Psoas muscle (tissue), 8 donors: Measurements from ENCODE around the gene SRSF12. TPM values are rescaled to one million over a fixed set of nuclear protein-coding genes. Genes with fewer than 3 reads are reported as not detected.
A peak's percentile ranks its signal among the peaks of the same experiment; 100 is the strongest.

ENCODE experiments used
- ATAC-seq, 4 donors: fragments of 200-7000 bp; cut with Tn5 transposase; one replicate each; pipeline ENCODE4 v1.9.1; 2020; ENCODE audit warnings: moderate library complexity in 3 of 4, mild to moderate bottlenecking in 2 of 4
- DNase-seq, 2 donors: peaks; one replicate each; pipeline ENCODE4 v3.0.0-alpha.2; 2020
- H3K27ac ChIP-seq: fragments of 200-600 bp; one replicate; pipeline ENCODE4 v1.8.0; 2022
- H3K27me3 ChIP-seq, 3 donors: fragments of 200-600 bp in 1 of 3; one replicate each; pipeline versions ENCODE4 v1.6.1 to v1.8.0; 2013 to 2022; ENCODE audit warnings: low read length in 2 of 3, mild to moderate bottlenecking in 2 of 3, moderate library complexity in 1 of 3; ENCODE audit not compliant: insufficient read depth in 3 of 3
- H3K36me3 ChIP-seq, 2 donors: fragments of 200-600 bp in 1 of 2; one replicate each; pipeline versions ENCODE4 v1.6.1 to v1.8.0; 2013 to 2022; ENCODE audit warnings: low read depth in 1 of 2, mild to moderate bottlenecking in 1 of 2, moderate library complexity in 1 of 2; ENCODE audit not compliant: insufficient read depth in 1 of 2
- H3K4me1 ChIP-seq: fragments of 200-600 bp; one replicate; pipeline ENCODE4 v1.8.0; 2022
- H3K4me3 ChIP-seq: fragments of 200-600 bp; one replicate; pipeline ENCODE4 v1.8.0; 2022; ENCODE audit warnings: mild to moderate bottlenecking
- H3K9me3 ChIP-seq: fragments of 200-600 bp; one replicate; pipeline ENCODE4 v1.8.0; 2022
- CTCF ChIP-seq: fragments of 200-600 bp; IDR thresholded peaks from one replicate; pipeline ENCODE4 v1.8.0; 2022; ENCODE audit warnings: antibody characterized with exemption
- WGBS, 3 donors: extraction: QIAGEN DNeasy Blood & Tissue Kit; methylation state at CpG; one replicate each; pipeline versions ENCODE4 v1.1.6 to v1.1.7; 2013; 5-methylcytosine and 5-hydroxymethylcytosine counted together
- intact Hi-C, 2 donors: fragments of 100-400 bp; cut with DNase I; formaldehyde crosslinking; loops; one replicate each; pipeline versions ENCODE4 v1.11.0 to v1.14.2; 2022
- polyA plus RNA-seq, 3 donors: library from polyadenylated mRNA; stranded (reverse); fragments of 200-250 nt; gene quantifications; one replicate each; pipeline ENCODE4 v1.2.3, GENCODE V29; 2013
- total RNA-seq, 4 donors: library from RNA; stranded (reverse); fragmentation: NEBNext Ultra II Directional in 2 of 4; extraction: Animal tissue kit (Norgen Biotek cat#: 25700) in 2 of 4; gene quantifications; one replicate each; pipeline versions ENCODE4 v1.2.1 to v1.2.4, GENCODE V29; 2021 to 2023
- donor health status: healthy with polysubstance abuse.
- donor health status: DM: no; HTN: no; CAD: no; lungs with moderate emphysema.
- donor health status: Bipolar disorder and iron deficiency.
- donor health status: healthy.
- donor health status: DM: yes; HTN: yes; CAD: no.
- donor health status: DM: no; HTN: no; CAD: no.
- donor health status: DM: no; HTN: no; CAD: no.
- donor health status: DM: yes; HTN: yes; CAD: no.

Gene SRSF12
- total and polyA plus RNA-seq, 7 donors = 0.09 to 0.71 (median 0.21) TPM

- intact Hi-C loops = loop anchor here (10.0 kb wide), 2 partner anchors 136 to 234 kb away; partner anchors contain the start of gene UBE2J1 (in 1 of the 2)
Measured at GRCh38 chr6:89120371-89120770, 2.5 kb upstream of the SRSF12 start.

GRCh38 chr6:89118931-89119330 lies 1.1 kb upstream of the SRSF12 start:
- peaks cover 20% of the 10 kb centered on the region for H3K4me1 ChIP-seq
- no peaks in the 10 kb centered on the region for H3K9me3 ChIP-seq
- WGBS, 3 donors = 67 to 85% (median 67%) methylated on average over 8 of the region's 8 CpGs
- intact Hi-C loops = no loop called here
- no peak overlapping the region for H3K4me3 ChIP-seq
- DNase-seq = no peak
- H3K27me3 ChIP-seq = no peaks in the 10 kb centered on the region
- no peak for TF ChIP-seq CTCF
- H3K36me3 ChIP-seq = no peaks in the 10 kb centered on the region
- H3K27ac ChIP-seq = peak overlapping the region; percentile 54
- ATAC-seq = peak in 1 of 4 donors; percentile 11

More at GRCh38 chr6:89120371-89120770, 2.5 kb upstream of the SRSF12 start:
- WGBS, 3 donors = 79 to 91% (median 82%) methylated on average over 4 of the region's 4 CpGs
- H3K4me1 ChIP-seq = peaks cover 20% of the 10 kb centered on the region
- no peak overlapping the region for H3K4me3 ChIP-seq
- no peaks in the 10 kb centered on the region for H3K9me3 ChIP-seq
- H3K27ac ChIP-seq = no peak overlapping the region
- no peaks in the 10 kb centered on the region for H3K36me3 ChIP-seq
- no peak for TF ChIP-seq CTCF
- DNase-seq = no peak
- H3K27me3 ChIP-seq = no peaks in the 10 kb centered on the region
- peak in 3 of 4 donors; percentile 24 to 40 (median 37) for ATAC-seq

- peak overlapping the region; percentile 80 for H3K4me3 ChIP-seq
- TF ChIP-seq CTCF = no peak
- WGBS, 3 donors = 62 to 74% (median 69%) methylated on average over 6 of the region's 6 CpGs
- peaks cover 19% of the 10 kb centered on the region for H3K4me1 ChIP-seq
- H3K9me3 ChIP-seq = no peaks in the 10 kb centered on the region
- ATAC-seq (no peak), DNase-seq (no peak)
- no peaks in the 10 kb centered on the region for H3K27me3 ChIP-seq
- H3K36me3 ChIP-seq = no peaks in the 10 kb centered on the region
- intact Hi-C loops = loop anchor here in 1 of 2 donors (2.0 kb wide), 1 partner anchor 136 kb away; no protein-coding TSS in a partner anchor
- no peak overlapping the region for H3K27ac ChIP-seq
Measured at GRCh38 chr6:89116702-89117101, 1.2 kb downstream of the SRSF12 start.

- H3K27ac ChIP-seq = no peak overlapping the region
- no peak for TF ChIP-seq CTCF
- H3K27me3 ChIP-seq = no peaks in the 10 kb centered on the region
- WGBS, 3 donors = 93 to 98% (median 95%) methylated on average over 9 of the region's 9 CpGs
- H3K9me3 ChIP-seq = no peaks in the 10 kb centered on the region
- peaks cover 6% of the 10 kb centered on the region for H3K4me1 ChIP-seq
- ATAC-seq = no peak
- intact Hi-C loops = no loop called here
- no peak overlapping the region for H3K4me3 ChIP-seq
- DNase-seq = no peak
- peaks cover 0 to 1% of the 10 kb centered on the region in 2 donors for H3K36me3 ChIP-seq
Measured at GRCh38 chr6:89111933-89112332, 5.9 kb downstream of the SRSF12 start.

- H3K4me3 ChIP-seq = no peak overlapping the region
- intact Hi-C loops = no loop called here
- peaks cover 0 to 5% of the 10 kb centered on the region in 2 donors for H3K36me3 ChIP-seq
- H3K4me1 ChIP-seq = no peaks in the 10 kb centered on the region
- DNase-seq = no peak
- WGBS, 3 donors = 89 to 94% (median 91%) methylated on average over 3 of the region's 3 CpGs
- H3K9me3 ChIP-seq = no peaks in the 10 kb centered on the region
- TF ChIP-seq CTCF = no peak
- ATAC-seq = no peak
- H3K27ac ChIP-seq = no peak overlapping the region
- H3K27me3 ChIP-seq = no peaks in the 10 kb centered on the region
Measured at GRCh38 chr6:89110284-89110683, 7.6 kb downstream of the SRSF12 start.
